ENCODE measurements around the gene RNF34.

GRCh38 chr12:121357331-121357730 lies 42.6 kb upstream of the RNF34 start:
- TF ChIP-seq CTCF (IDR thresholded peaks at IDR 0.05; ENCODE audit: insufficient read depth, low read length, poor library complexity, severe bottlenecking) (no peak), EZH2phosphoT487 (conservative IDR thresholded peaks at IDR 0.05; ENCODE audit: low read length) (no peak)

All from SU-DHL-6 (cell line).